ENCODE data around the gene SLBP.

Gene SLBP

DNA sequence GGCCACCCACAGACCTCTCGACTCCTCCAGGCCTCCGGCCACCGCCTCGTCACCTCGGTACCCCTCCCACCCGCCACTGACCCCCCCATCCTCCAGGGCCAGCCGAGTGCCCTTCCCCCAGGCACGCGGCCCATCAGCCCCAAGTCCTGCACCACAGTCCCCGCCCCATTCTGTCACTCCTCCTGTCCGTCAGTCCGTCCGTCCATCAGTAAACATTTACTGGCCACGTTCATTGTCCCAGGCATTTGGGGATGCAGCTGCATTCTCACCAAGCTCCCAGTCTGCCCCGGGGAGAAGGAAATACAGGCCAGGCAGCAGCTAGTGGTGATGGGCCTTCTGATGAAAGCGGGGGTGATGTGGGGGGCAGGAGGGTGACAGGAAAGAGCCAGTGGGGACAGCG lies 45.7 kb upstream of the SLBP start:
- H3K4me3 ChIP-seq (replicated peaks in 1 of 2; ENCODE audit: low read depth in 2 of 2, low read length in 2 of 2) = no peak overlapping the region
- TF ChIP-seq, protein P1, sequence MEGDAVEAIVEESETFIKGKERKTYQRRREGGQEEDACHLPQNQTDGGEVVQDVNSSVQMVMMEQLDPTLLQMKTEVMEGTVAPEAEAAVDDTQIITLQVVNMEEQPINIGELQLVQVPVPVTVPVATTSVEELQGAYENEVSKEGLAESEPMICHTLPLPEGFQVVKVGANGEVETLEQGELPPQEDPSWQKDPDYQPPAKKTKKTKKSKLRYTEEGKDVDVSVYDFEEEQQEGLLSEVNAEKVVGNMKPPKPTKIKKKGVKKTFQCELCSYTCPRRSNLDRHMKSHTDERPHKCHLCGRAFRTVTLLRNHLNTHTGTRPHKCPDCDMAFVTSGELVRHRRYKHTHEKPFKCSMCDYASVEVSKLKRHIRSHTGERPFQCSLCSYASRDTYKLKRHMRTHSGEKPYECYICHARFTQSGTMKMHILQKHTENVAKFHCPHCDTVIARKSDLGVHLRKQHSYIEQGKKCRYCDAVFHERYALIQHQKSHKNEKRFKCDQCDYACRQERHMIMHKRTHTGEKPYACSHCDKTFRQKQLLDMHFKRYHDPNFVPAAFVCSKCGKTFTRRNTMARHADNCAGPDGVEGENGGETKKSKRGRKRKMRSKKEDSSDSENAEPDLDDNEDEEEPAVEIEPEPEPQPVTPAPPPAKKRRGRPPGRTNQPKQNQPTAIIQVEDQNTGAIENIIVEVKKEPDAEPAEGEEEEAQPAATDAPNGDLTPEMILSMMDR (IDR thresholded peaks at IDR 0.05; ENCODE audit: low read depth, low read length) = no peak
- no peak for DNase-seq (ENCODE audit: low read depth in 2 of 2)

DNA sequence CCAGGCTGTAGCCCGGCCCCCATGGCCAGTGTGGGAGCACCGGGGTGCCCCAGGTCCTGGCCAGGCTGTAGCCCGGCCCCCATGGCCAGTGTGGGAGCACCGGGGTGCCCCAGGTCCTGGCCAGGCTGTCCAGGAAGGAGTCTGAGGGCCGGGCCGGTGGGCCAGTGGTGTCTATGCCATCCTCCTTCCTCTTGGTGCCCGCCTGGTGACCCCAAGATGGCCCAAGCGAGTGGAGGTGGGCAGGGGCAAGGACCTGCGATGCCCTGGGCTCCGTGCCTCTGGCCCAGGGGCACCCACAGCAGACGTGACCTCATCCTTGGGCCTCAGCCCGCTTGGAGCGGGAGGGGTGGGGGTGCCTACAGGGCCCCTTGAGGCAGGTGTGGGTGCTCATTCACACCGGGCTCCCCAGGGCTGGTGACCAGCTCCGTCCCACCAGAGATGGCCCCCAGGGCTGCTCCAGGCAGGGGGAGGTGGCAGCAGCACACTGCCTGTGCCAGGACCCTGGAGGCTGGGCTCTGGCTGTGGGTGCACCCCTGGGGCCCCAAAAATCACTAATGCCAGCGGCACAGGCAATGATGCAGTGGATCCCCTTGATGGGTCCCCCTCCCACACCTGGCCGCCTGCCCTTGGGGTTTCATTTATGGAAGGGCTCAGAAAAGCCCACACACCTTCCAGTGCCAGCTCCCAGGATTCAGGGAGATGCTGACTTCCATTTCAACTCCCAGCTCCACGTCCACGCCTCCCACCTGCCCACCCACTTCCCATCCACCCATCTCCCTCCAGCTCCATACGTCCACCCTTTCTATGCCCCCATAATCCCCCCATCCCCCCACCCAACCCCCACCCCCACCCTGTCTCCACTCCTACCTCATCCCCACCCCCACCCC lies 45.0 kb upstream of the SLBP start:
- TF ChIP-seq, protein P1 (IDR thresholded peaks at IDR 0.05; ENCODE audit: low read depth, low read length) = no peak
- no peak overlapping the region for H3K4me3 ChIP-seq (replicated peaks in 1 of 2; ENCODE audit: low read depth in 2 of 2, low read length in 2 of 2)
- DNase-seq (ENCODE audit: low read depth in 2 of 2) = no peak

DNA sequence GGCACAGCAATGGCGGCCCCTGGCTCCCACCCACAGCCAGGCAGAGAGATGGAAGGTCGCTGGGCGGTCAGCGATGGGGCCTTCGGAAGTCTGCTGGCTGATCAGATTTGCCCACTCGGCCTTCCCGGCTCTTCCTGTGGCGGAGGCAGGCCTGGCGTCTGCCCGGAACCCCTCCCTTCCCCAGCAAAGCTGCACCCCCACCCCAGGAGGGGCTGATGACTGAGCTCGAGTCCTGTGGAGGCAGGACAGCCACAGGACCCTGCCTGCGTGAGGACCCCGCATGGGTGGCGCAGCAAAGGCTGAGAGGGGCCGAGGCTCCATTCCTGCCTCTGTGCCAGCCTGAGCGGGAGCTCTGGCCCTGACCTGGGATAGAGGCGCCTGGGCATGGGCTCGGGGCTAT lies 44.0 kb upstream of the SLBP start:
- H3K4me3 ChIP-seq (replicated peaks in 1 of 2; ENCODE audit: low read depth in 2 of 2, low read length in 2 of 2) = no peak overlapping the region
- DNase-seq (ENCODE audit: low read depth in 2 of 2) = no peak
- TF ChIP-seq, protein P1 (IDR thresholded peaks at IDR 0.05; ENCODE audit: low read depth, low read length) = no peak

DNA sequence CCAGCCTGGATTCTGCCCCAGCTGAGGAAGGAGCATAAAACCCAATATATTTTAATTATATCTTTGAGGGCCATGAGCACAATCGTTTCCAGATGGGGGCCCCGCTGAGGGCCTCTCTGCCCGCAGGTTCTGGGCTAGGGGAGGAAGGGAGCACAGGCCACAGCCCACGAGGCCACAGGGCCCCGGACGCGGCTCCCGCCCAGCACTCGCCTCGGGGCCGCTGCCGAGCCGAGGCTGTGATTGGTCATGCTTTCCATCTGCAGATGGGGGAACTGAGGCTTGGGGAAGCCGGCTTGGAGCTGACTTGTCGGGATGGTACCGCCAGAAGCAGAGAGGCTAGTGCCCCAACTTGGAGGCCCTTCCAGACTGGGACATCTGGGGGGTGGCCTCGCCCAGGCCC lies 43.2 kb upstream of the SLBP start:
- no peak overlapping the region for H3K4me3 ChIP-seq (replicated peaks in 1 of 2; ENCODE audit: low read depth in 2 of 2, low read length in 2 of 2)
- no peak for DNase-seq (ENCODE audit: low read depth in 2 of 2)
- TF ChIP-seq, protein P1 (IDR thresholded peaks at IDR 0.05; ENCODE audit: low read depth, low read length) = no peak

DNA sequence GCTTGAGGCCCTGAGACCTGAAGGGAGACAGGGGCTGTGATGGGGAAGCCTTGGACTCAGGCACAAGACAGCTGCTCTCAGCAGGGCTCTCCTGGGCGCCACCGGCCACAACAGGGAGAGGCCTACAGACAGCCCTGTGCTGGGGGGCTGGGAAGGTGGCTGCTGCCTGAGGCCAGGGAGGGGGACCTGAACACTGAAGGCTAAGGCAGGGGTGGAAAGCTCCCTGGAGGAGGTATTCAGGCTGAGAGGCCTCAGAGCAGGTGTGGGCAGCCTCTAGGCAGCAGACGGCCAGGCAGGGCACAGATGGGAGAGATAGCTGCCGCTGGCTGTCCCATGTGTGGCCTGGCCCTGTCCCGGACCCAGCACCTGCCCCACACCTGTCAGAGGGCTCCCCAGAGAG lies 42.2 kb upstream of the SLBP start:
- H3K4me3 ChIP-seq (replicated peaks in 1 of 2; ENCODE audit: low read depth in 2 of 2, low read length in 2 of 2) = no peak overlapping the region

DNA sequence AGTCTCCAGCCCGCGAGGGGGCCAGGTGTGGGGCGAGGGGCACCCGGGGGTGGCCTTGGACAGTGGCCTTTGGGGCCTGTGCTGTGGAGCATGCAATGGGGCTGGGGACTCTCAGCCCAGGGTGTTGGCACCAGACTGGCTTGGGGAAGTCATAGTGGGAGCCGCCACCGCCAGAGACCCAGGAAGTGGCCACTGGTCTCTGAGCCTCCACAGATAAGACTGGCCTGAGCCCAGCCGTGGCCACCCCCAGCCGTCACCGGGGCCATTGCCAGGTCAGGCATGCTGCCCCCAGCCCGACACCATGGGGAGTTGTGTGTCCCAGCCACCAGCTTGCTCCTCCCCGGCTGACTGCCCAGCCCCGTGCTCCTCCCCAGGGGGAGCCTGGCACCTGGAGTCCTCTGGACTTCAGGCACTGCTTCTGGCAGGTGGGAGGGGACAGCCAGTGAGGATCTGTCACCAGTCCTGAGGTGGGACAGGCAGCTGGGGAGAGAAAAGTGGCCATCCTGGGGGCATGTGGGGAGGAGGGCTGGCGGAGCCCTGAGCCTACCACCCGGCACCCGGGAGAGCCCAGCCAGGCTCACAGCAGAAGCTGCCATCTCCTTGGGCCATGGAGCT lies 41.7 kb upstream of the SLBP start:
- TF ChIP-seq, protein P1 (IDR thresholded peaks at IDR 0.05; ENCODE audit: low read depth, low read length) = no peak
- H3K4me3 ChIP-seq (replicated peaks in 1 of 2; ENCODE audit: low read depth in 2 of 2, low read length in 2 of 2) = no peak overlapping the region
- no peak for DNase-seq (ENCODE audit: low read depth in 2 of 2)

More for the DNA sequence above, 42.2 kb upstream of the SLBP start:
- TF ChIP-seq, protein P1 (IDR thresholded peaks at IDR 0.05; ENCODE audit: low read depth, low read length) = no peak
- DNase-seq (ENCODE audit: low read depth in 2 of 2) = no peak

Data from cardiac fibroblast (primary cell).